Ishikawa (cell line): ENCODE results near the gene TLDC2.

Source experiments
- CEBPB ChIP-seq: IDR thresholded peaks from 2 replicates; pipeline ENCODE4 v1.6.1; 2012
- CREB1 ChIP-seq: IDR thresholded peaks from 2 replicates; pipeline ENCODE4 v1.6.1; 2012; ENCODE audit warnings: low read depth
- EGR1 ChIP-seq: IDR thresholded peaks from 2 replicates; pipeline ENCODE4 v1.6.1; 2012
- EP300 ChIP-seq: IDR thresholded peaks from 2 replicates; pipeline ENCODE4 v1.6.1; 2012; ENCODE audit warnings: borderline replicate concordance
- FOXM1 ChIP-seq: IDR thresholded peaks from 2 replicates; pipeline ENCODE4 v1.6.1; 2012; ENCODE audit warnings: low read depth, borderline replicate concordance
- MAX ChIP-seq: IDR thresholded peaks from 2 replicates; pipeline ENCODE4 v1.6.1; 2012
- NFIC ChIP-seq: IDR thresholded peaks from 2 replicates; pipeline ENCODE4 v1.6.1; 2012
- RAD21 ChIP-seq: IDR thresholded peaks from 2 replicates; pipeline ENCODE4 v1.6.1; 2012; ENCODE audit warnings: low read depth
- REST ChIP-seq: IDR thresholded peaks from 2 replicates; pipeline ENCODE4 v1.6.1; 2012; ENCODE audit warnings: low read depth, mild to moderate bottlenecking
- TAF1 ChIP-seq: IDR thresholded peaks from 2 replicates; pipeline ENCODE4 v1.6.1; 2012; ENCODE audit warnings: low read depth, mild to moderate bottlenecking
- TCF12 ChIP-seq: IDR thresholded peaks from 2 replicates; pipeline ENCODE4 v1.6.1; 2012; ENCODE audit warnings: low read depth
- TEAD4 ChIP-seq: IDR thresholded peaks from 2 replicates; pipeline ENCODE4 v1.6.1; 2012
- YY1 ChIP-seq: IDR thresholded peaks from 2 replicates; pipeline ENCODE4 v1.6.1; 2012; ENCODE audit warnings: low read depth
- TF ChIP-seq, protein P1 (sequence below): IDR thresholded peaks from 2 replicates; pipeline ENCODE4 v1.6.1; 2012

DNA sequence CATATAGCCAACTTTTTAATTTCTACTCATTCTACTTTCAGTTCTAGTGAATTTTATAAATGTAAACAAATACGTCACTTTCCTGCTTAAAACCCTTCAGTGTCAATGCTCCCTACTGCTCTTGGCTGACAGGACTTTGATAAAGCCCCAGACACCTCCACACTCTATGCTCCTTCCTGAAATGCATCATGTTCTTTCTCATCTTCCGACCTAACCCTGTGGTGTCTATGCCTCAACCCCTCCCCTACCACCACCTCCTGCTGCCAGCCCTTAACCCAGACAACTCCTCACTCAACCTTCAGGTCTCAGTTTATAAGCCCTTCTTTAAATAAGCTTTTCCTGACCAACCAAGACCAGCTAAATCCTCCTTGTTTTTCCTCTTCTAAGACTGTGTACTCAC is 19.1 kb downstream of the TLDC2 start:
- TF ChIP-seq TCF12 (no peak), RAD21 (no peak), NFIC (no peak), REST (no peak), CREB1 (no peak), CEBPB (no peak), TEAD4 (no peak), EP300 (no peak), MAX (no peak), TAF1 (no peak), YY1 (no peak), EGR1 (no peak), FOXM1 (no peak)
- TF ChIP-seq, protein P1, sequence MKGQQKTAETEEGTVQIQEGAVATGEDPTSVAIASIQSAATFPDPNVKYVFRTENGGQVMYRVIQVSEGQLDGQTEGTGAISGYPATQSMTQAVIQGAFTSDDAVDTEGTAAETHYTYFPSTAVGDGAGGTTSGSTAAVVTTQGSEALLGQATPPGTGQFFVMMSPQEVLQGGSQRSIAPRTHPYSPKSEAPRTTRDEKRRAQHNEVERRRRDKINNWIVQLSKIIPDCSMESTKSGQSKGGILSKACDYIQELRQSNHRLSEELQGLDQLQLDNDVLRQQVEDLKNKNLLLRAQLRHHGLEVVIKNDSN = no peak
